Measurements from ENCODE around the gene STPG4. TPM values are rescaled to one million over a fixed set of nuclear protein-coding genes. Genes with fewer than 3 reads are reported as not detected.

The STPG4 gene
- total RNA-seq, 1 experiment from 2014 or later = 8.7 TPM

DNA sequence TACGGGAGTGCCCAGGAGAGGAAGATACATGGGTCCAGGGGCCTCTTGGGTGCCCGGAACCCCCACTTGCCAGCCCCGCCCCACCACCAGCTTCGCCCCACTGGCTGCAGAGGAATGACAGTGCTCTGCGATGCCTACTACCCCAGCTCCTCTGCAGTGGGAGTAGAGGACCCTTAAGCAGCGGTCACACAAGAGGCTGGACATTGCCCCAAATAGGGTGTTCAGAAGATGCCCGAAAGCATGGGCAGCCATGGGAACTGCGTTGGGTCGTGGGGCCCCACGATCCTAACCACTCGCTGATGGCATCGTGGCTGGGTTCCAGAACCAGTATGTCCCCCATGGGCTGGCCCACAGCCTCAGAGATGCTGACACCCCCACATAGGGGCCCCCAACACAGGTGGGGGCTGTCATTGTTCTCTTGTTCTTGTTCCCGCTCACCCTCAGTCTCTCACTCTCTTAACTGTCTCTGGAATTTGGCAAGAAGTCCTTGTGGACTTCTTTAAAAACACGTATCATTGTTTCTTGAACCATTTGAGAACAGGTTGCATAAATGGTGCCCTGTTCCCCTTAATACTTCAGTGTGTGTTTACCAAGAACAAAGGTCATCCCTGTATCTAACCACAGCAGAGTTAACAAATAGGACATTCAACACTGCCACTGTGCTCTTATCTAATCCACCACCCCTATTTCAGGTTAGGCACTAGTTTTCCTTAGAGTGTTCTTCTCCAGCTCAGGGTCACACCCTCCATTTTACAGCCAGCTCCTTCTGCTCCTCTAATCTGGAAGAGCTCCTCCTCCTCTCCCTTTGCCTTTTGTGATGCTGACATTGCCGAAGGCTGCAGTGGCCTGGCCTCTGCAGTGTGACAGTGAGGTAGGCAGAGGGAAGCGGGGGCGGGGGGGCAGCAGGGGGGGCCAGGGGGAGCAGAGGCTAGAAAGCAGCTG lies 76.3 kb downstream of the STPG4 start:
- peak in 1 of 2 experiments; percentile 79 for DNase-seq
- H3K79me2 ChIP-seq (ENCODE audit: low read depth) = no peaks in the 10 kb centered on the region; the same call in 1 of the 2 replicates
- H3K27ac ChIP-seq = peak overlapping the region; percentile 94
- H3K4me1 ChIP-seq (replicated peaks; ENCODE audit: insufficient read depth) = peaks cover 63% of the 10 kb centered on the region
- H3K36me3 ChIP-seq (ENCODE audit: low read depth) = no peaks in the 10 kb centered on the region
- POLR2A ChIA-PET (ENCODE audit: unreplicated experiment) = interaction anchor here (0.6 to 0.7 kb wide), 3 partner anchors 9 to 94 kb away, joined by 3 read pairs; no protein-coding TSS in a partner anchor
- H3K27me3 ChIP-seq (ENCODE audit: insufficient read depth, low read depth) = no peaks in the 10 kb centered on the region
- no peaks in the 10 kb centered on the region for H3K9me2 ChIP-seq (ENCODE audit: insufficient read depth)
- H3K9me3 ChIP-seq (ENCODE audit: insufficient read depth, low read depth) = no peaks in the 10 kb centered on the region
- H3K4me3 ChIP-seq = no peak overlapping the region
- CTCF ChIA-PET = interaction anchor here (0.6 kb wide), 2 partner anchors 37 to 155 kb away, joined by 3 to 7 read pairs; no protein-coding TSS in a partner anchor
- H2AFZ ChIP-seq = no peak overlapping the region
- BruUV-seq (replicated peaks) = no TSS peak
- intact Hi-C loops (cut with micrococcal nuclease; ENCODE audit: unreplicated experiment) = no loop called here
- H3K4me2 ChIP-seq = peak overlapping the region; percentile 64
- TF ChIP-seq EZH2 (IDR thresholded peaks at IDR 0.05; ENCODE audit: low read depth) = no peak
- TF ChIP-seq, protein P1, sequence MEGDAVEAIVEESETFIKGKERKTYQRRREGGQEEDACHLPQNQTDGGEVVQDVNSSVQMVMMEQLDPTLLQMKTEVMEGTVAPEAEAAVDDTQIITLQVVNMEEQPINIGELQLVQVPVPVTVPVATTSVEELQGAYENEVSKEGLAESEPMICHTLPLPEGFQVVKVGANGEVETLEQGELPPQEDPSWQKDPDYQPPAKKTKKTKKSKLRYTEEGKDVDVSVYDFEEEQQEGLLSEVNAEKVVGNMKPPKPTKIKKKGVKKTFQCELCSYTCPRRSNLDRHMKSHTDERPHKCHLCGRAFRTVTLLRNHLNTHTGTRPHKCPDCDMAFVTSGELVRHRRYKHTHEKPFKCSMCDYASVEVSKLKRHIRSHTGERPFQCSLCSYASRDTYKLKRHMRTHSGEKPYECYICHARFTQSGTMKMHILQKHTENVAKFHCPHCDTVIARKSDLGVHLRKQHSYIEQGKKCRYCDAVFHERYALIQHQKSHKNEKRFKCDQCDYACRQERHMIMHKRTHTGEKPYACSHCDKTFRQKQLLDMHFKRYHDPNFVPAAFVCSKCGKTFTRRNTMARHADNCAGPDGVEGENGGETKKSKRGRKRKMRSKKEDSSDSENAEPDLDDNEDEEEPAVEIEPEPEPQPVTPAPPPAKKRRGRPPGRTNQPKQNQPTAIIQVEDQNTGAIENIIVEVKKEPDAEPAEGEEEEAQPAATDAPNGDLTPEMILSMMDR (conservative IDR thresholded peaks at IDR 0.05) = no peak
- no peaks in the 10 kb centered on the region for H4K20me1 ChIP-seq (ENCODE audit: insufficient read depth)
- H3F3A ChIP-seq (ENCODE audit: insufficient read depth, low read depth) = peaks cover 45% of the 10 kb centered on the region

GRCh38 chr2:47077442-47078117 lies 77.5 kb downstream of the STPG4 start:
- Histone ChIP-seq H4K20me1 (ENCODE audit: insufficient read depth) (no peaks in the 10 kb centered on the region), H3K36me3 (ENCODE audit: low read depth) (no peaks in the 10 kb centered on the region), H3K9me2 (ENCODE audit: insufficient read depth) (no peaks in the 10 kb centered on the region), H3K9me3 (ENCODE audit: insufficient read depth, low read depth) (no peaks in the 10 kb centered on the region), H3K27me3 (ENCODE audit: insufficient read depth, low read depth) (no peaks in the 10 kb centered on the region), H3K4me2 (peak overlapping the region; percentile 64), H2AFZ (0 out of 2 replicates have a peak overlapping the region, but pooled peaks have one; percentile 3), H3K4me1 (replicated peaks; ENCODE audit: insufficient read depth) (peaks cover 63% of the 10 kb centered on the region), H3K79me2 (ENCODE audit: low read depth) (no peaks in the 10 kb centered on the region; the same call in 1 of the 2 replicates), H3K27ac (peak overlapping the region; percentile 94), H3F3A (ENCODE audit: insufficient read depth, low read depth) (peaks cover 45% of the 10 kb centered on the region), H3K4me3 (peak overlapping the region; percentile 7; the same call in 1 of the 2 replicates)
- intact Hi-C loops (cut with micrococcal nuclease; ENCODE audit: unreplicated experiment) = loop anchor here (1.0 to 2.0 kb wide), 3 partner anchors 87 to 246 kb away; no protein-coding TSS in a partner anchor
- ChIA-PET CTCF (interaction anchor here (0.6 to 0.9 kb wide), 3 partner anchors 12 to 41 kb away, joined by 3 to 14 read pairs (median 3); no protein-coding TSS in a partner anchor), POLR2A (ENCODE audit: unreplicated experiment) (interaction anchor here (0.6 to 1.1 kb wide), 9 partner anchors 12 to 581 kb away, joined by 3 to 10 read pairs (median 8); no protein-coding TSS in a partner anchor)
- TF ChIP-seq EZH2 (IDR thresholded peaks at IDR 0.05; ENCODE audit: low read depth) = no peak
- no TSS peak for BruUV-seq (replicated peaks)
- DNase-seq = peak in 1 of 2 experiments; percentile 46

GRCh38 chr2:47076586-47077441 lies 78.3 kb downstream of the STPG4 start:
- Histone ChIP-seq H3K4me3 (peak overlapping the region; percentile 7; the same call in 1 of the 2 replicates), H3F3A (ENCODE audit: insufficient read depth, low read depth) (peaks cover 45% of the 10 kb centered on the region), H3K4me2 (peak overlapping the region; percentile 64), H3K4me1 (replicated peaks; ENCODE audit: insufficient read depth) (peaks cover 64% of the 10 kb centered on the region), H2AFZ (0 out of 2 replicates have a peak overlapping the region, but pooled peaks have one; percentile 3), H3K79me2 (ENCODE audit: low read depth) (no peaks in the 10 kb centered on the region; the same call in 1 of the 2 replicates), H4K20me1 (ENCODE audit: insufficient read depth) (no peaks in the 10 kb centered on the region), H3K27me3 (ENCODE audit: insufficient read depth, low read depth) (no peaks in the 10 kb centered on the region), H3K9me2 (ENCODE audit: insufficient read depth) (no peaks in the 10 kb centered on the region), H3K27ac (peak overlapping the region; percentile 94), H3K36me3 (ENCODE audit: low read depth) (no peaks in the 10 kb centered on the region), H3K9me3 (ENCODE audit: insufficient read depth, low read depth) (no peaks in the 10 kb centered on the region)
- DNase-seq = peak; percentile 92 to 99
- ChIA-PET POLR2A (ENCODE audit: unreplicated experiment) (interaction anchor here (0.5 to 1.1 kb wide), 9 partner anchors 11 to 780 kb away, joined by 3 to 10 read pairs (median 8); partner anchors contain the start of gene EPAS1), CTCF (interaction anchor here (0.6 to 0.9 kb wide), 3 partner anchors 11 to 41 kb away, joined by 3 to 14 read pairs (median 3); no protein-coding TSS in a partner anchor)
- intact Hi-C loops (cut with micrococcal nuclease; ENCODE audit: unreplicated experiment) = loop anchor here (1.0 to 2.0 kb wide), 4 partner anchors 34 to 246 kb away; no protein-coding TSS in a partner anchor
- TF ChIP-seq EZH2 (IDR thresholded peaks at IDR 0.05; ENCODE audit: low read depth) = no peak
- TF ChIP-seq, protein P1 (conservative IDR thresholded peaks at IDR 0.05) = no peak
- BruUV-seq (replicated peaks) = TSS peak; percentile 76
